PC-3 (cell line): ENCODE data around the gene EFR3B.

Experiments used
- CTCF ChIP-seq: fragments of 300-600 bp; sonication (generic); conservative IDR thresholded peaks from 2 replicates; pipeline ENCODE4 v1.5.1; 2017; ENCODE audit warnings: antibody characterized with exemption, low read depth, mild to moderate bottlenecking, low read length
- EZH2phosphoT487 ChIP-seq: fragments of 300-600 bp; sonication (generic); IDR thresholded peaks from 2 replicates; pipeline ENCODE4 v1.6.1; 2018; ENCODE audit warnings: mild to moderate bottlenecking, antibody characterized with exemption, low read length, borderline replicate concordance

GRCh38 chr2:25068217-25068616 lies 26.3 kb downstream of the EFR3B start:
- no peak for TF ChIP-seq CTCF
- no peak for TF ChIP-seq EZH2phosphoT487
